Measurements from ENCODE around the gene P2RY12.

The P2RY12 gene

GRCh38 chr3:151384741-151385174, at the start of gene P2RY12:
Gene P2RY12, minus strand, starts transcription at chr3:151384753. Its CDS starts 45,908 bp downstream, at chr3:151338845.
- H3K27ac Mint-ChIP-seq, result no peak within 1 kb of the TSS
- H3K4me3 Mint-ChIP-seq, result no peak within 1 kb of the TSS
- DNase-seq, result no peak
- H3K36me3 Mint-ChIP-seq, result no peaks in the 10 kb centered on the region
- no peaks in the 10 kb centered on the region for H3K9me3 Mint-ChIP-seq
- H3K4me1 Mint-ChIP-seq, result peaks cover 11% of the 10 kb centered on the region
- CTCF ChIA-PET, result interaction anchor here (1.1 kb wide), 1 partner anchor 225 kb away, joined by 3 read pairs; no protein-coding TSS in a partner anchor
- H3K27me3 Mint-ChIP-seq, result peaks cover 12% of the 10 kb centered on the region

GRCh38 chr3:151432616-151433372, 48.2 kb upstream of the P2RY12 start:
- Mint-ChIP-seq H3K9me3 (no peaks in the 10 kb centered on the region), H3K36me3 (no peaks in the 10 kb centered on the region), H3K27ac (no peak overlapping the region), H3K27me3 (no peaks in the 10 kb centered on the region), H3K4me1 (no peaks in the 10 kb centered on the region), H3K4me3 (no peak overlapping the region)
- CTCF ChIA-PET, result interaction anchor here (1.1 kb wide), 1 partner anchor 35 kb away, joined by 4 read pairs; no protein-coding TSS in a partner anchor
- DNase-seq, result no peak

GRCh38 chr3:151431940-151432339, 47.4 kb upstream of the P2RY12 start:
- no peaks in the 10 kb centered on the region for H3K9me3 Mint-ChIP-seq
- no peak overlapping the region for H3K27ac Mint-ChIP-seq
- no peaks in the 10 kb centered on the region for H3K36me3 Mint-ChIP-seq
- no peak overlapping the region for H3K4me3 Mint-ChIP-seq
- no peaks in the 10 kb centered on the region for H3K27me3 Mint-ChIP-seq
- no peak for DNase-seq
- CTCF ChIA-PET, result no interaction called here
- H3K4me1 Mint-ChIP-seq, result no peaks in the 10 kb centered on the region

GRCh38 chr3:151430821-151431484, 46.4 kb upstream of the P2RY12 start:
- H3K9me3 Mint-ChIP-seq, result no peaks in the 10 kb centered on the region
- CTCF ChIA-PET, result interaction anchor here (2.0 kb wide), 1 partner anchor 9 kb away, joined by 4 read pairs; no protein-coding TSS in a partner anchor
- H3K27ac Mint-ChIP-seq, result no peak overlapping the region
- DNase-seq, result no peak
- H3K36me3 Mint-ChIP-seq, result no peaks in the 10 kb centered on the region
- no peak overlapping the region for H3K4me3 Mint-ChIP-seq
- H3K4me1 Mint-ChIP-seq, result no peaks in the 10 kb centered on the region
- H3K27me3 Mint-ChIP-seq, result no peaks in the 10 kb centered on the region

GRCh38 chr3:151428386-151428785, 43.8 kb upstream of the P2RY12 start:
- H3K27me3 Mint-ChIP-seq, result no peaks in the 10 kb centered on the region
- H3K4me1 Mint-ChIP-seq, result no peaks in the 10 kb centered on the region
- H3K9me3 Mint-ChIP-seq, result no peaks in the 10 kb centered on the region
- DNase-seq, result no peak
- H3K36me3 Mint-ChIP-seq, result no peaks in the 10 kb centered on the region
- CTCF ChIA-PET, result no interaction called here
- no peak overlapping the region for H3K4me3 Mint-ChIP-seq
- H3K27ac Mint-ChIP-seq, result no peak overlapping the region

- no peak overlapping the region for H3K27ac Mint-ChIP-seq
- no peak for DNase-seq
- CTCF ChIA-PET, result interaction anchor here (0.6 to 1.3 kb wide), 3 partner anchors 22 to 413 kb away, joined by 3 read pairs; no protein-coding TSS in a partner anchor
- no peaks in the 10 kb centered on the region for H3K36me3 Mint-ChIP-seq
- no peaks in the 10 kb centered on the region for H3K9me3 Mint-ChIP-seq
- H3K4me1 Mint-ChIP-seq, result no peaks in the 10 kb centered on the region
- H3K27me3 Mint-ChIP-seq, result peaks cover under 1% of the 10 kb centered on the region
- no peak overlapping the region for H3K4me3 Mint-ChIP-seq
These were observed 41.7 kb upstream of the P2RY12 start for GRCh38 chr3:151426341-151426657.

GRCh38 chr3:151425627-151426340, 41.2 kb upstream of the P2RY12 start:
- peaks cover 3% of the 10 kb centered on the region for H3K27me3 Mint-ChIP-seq
- CTCF ChIA-PET, result interaction anchor here (0.6 to 1.3 kb wide), 3 partner anchors 21 to 413 kb away, joined by 3 read pairs; no protein-coding TSS in a partner anchor
- DNase-seq, result no peak
- H3K36me3 Mint-ChIP-seq, result no peaks in the 10 kb centered on the region
- H3K9me3 Mint-ChIP-seq, result no peaks in the 10 kb centered on the region
- H3K4me1 Mint-ChIP-seq, result no peaks in the 10 kb centered on the region
- no peak overlapping the region for H3K4me3 Mint-ChIP-seq
- H3K27ac Mint-ChIP-seq, result no peak overlapping the region

GRCh38 chr3:151423091-151423490, 38.5 kb upstream of the P2RY12 start:
- Mint-ChIP-seq H3K36me3 (no peaks in the 10 kb centered on the region), H3K9me3 (no peaks in the 10 kb centered on the region), H3K4me1 (no peaks in the 10 kb centered on the region), H3K27me3 (peaks cover 3% of the 10 kb centered on the region), H3K27ac (no peak overlapping the region), H3K4me3 (no peak overlapping the region)
- DNase-seq, result no peak
- CTCF ChIA-PET, result no interaction called here

- no peaks in the 10 kb centered on the region for H3K4me1 Mint-ChIP-seq
- no peak for DNase-seq
- H3K27ac Mint-ChIP-seq, result no peak overlapping the region
- H3K36me3 Mint-ChIP-seq, result no peaks in the 10 kb centered on the region
- H3K4me3 Mint-ChIP-seq, result no peak overlapping the region
- H3K9me3 Mint-ChIP-seq, result no peaks in the 10 kb centered on the region
- peaks cover 3% of the 10 kb centered on the region for H3K27me3 Mint-ChIP-seq
- CTCF ChIA-PET, result interaction anchor here (0.6 to 1.0 kb wide), 2 partner anchors 9 to 1728 kb away, joined by 4 to 5 read pairs; no protein-coding TSS in a partner anchor
These were observed 37.4 kb upstream of the P2RY12 start for GRCh38 chr3:151421938-151422337.

- Mint-ChIP-seq H3K27me3 (peaks cover 3% of the 10 kb centered on the region), H3K4me1 (no peaks in the 10 kb centered on the region), H3K4me3 (no peak overlapping the region), H3K27ac (no peak overlapping the region), H3K36me3 (no peaks in the 10 kb centered on the region), H3K9me3 (no peaks in the 10 kb centered on the region)
- CTCF ChIA-PET, result no interaction called here
- no peak for DNase-seq
These were observed 35.3 kb upstream of the P2RY12 start for GRCh38 chr3:151419806-151420205.

GRCh38 chr3:151415289-151415688, 30.7 kb upstream of the P2RY12 start:
- Mint-ChIP-seq H3K27me3 (peaks cover 8% of the 10 kb centered on the region), H3K27ac (no peak overlapping the region), H3K4me1 (no peaks in the 10 kb centered on the region), H3K36me3 (no peaks in the 10 kb centered on the region), H3K4me3 (no peak overlapping the region), H3K9me3 (no peaks in the 10 kb centered on the region)
- CTCF ChIA-PET, result no interaction called here
- no peak for DNase-seq

- H3K27ac Mint-ChIP-seq, result no peak overlapping the region
- peaks cover 8% of the 10 kb centered on the region for H3K27me3 Mint-ChIP-seq
- H3K4me3 Mint-ChIP-seq, result no peak overlapping the region
- CTCF ChIA-PET, result no interaction called here
- no peak for DNase-seq
- no peaks in the 10 kb centered on the region for H3K36me3 Mint-ChIP-seq
- no peaks in the 10 kb centered on the region for H3K9me3 Mint-ChIP-seq
- no peaks in the 10 kb centered on the region for H3K4me1 Mint-ChIP-seq
These were observed 28.4 kb upstream of the P2RY12 start for GRCh38 chr3:151412989-151413388.

- Mint-ChIP-seq H3K4me3 (no peak overlapping the region), H3K27me3 (peaks cover 13% of the 10 kb centered on the region)
- CTCF ChIA-PET, result no interaction called here
These were observed 26.5 kb upstream of the P2RY12 start for GRCh38 chr3:151410891-151411559.

GRCh38 chr3:151407928-151408327, 23.4 kb upstream of the P2RY12 start:
- no peak overlapping the region for H3K27ac Mint-ChIP-seq
- H3K9me3 Mint-ChIP-seq, result no peaks in the 10 kb centered on the region

More at GRCh38 chr3:151410891-151411559, 26.5 kb upstream of the P2RY12 start:
- H3K27ac Mint-ChIP-seq, result no peak overlapping the region
- H3K9me3 Mint-ChIP-seq, result no peaks in the 10 kb centered on the region
- H3K36me3 Mint-ChIP-seq, result no peaks in the 10 kb centered on the region
- DNase-seq, result no peak
- H3K4me1 Mint-ChIP-seq, result no peaks in the 10 kb centered on the region

More at GRCh38 chr3:151407928-151408327, 23.4 kb upstream of the P2RY12 start:
- Mint-ChIP-seq H3K4me1 (no peaks in the 10 kb centered on the region), H3K36me3 (no peaks in the 10 kb centered on the region), H3K4me3 (no peak overlapping the region), H3K27me3 (peaks cover 9% of the 10 kb centered on the region)
- no peak for DNase-seq
- CTCF ChIA-PET, result no interaction called here
